Measurements from ENCODE around the gene SLC29A4. TPM values are rescaled to one million over a fixed set of nuclear protein-coding genes. Genes with fewer than 3 reads are reported as not detected.
"Not testable (repeated sequence)": the region's sequence is repeated elsewhere in the genome, so short reads cannot be mapped to it uniquely, and the experiment has no call there.

Gene SLC29A4
- polyA plus RNA-seq, 3 donors, result 0.21 to 0.29 (median 0.26) TPM

GRCh38 chr7:5314864-5315263 lies 32.1 kb downstream of the SLC29A4 start:
- H3K27ac Mint-ChIP-seq, result no peak overlapping the region
- peaks cover 68 to 98% of the 10 kb centered on the region in 2 donors for H3K36me3 Mint-ChIP-seq
- 98% methylated on average over 13 of the region's 19 CpGs for WGBS (ENCODE audit: insufficient coverage)

GRCh38 chr7:5315761-5316160 lies 33.0 kb downstream of the SLC29A4 start:
- Histone ChIP-seq H2AFZ (ENCODE audit: insufficient read depth, low read depth, low read length, poor library complexity, severe bottlenecking) (no peak overlapping the region), H3K27ac (ENCODE audit: low read depth in 1 of 2, low read length in 2 of 2) (no peak overlapping the region), H3K36me3 (replicated peaks in 1 of 2; ENCODE audit: control insufficient read depth in 1 of 2, insufficient read depth in 2 of 2, low read length in 2 of 2) (peaks cover 72 to 94% of the 10 kb centered on the region in 2 donors), H3K27me3 (ENCODE audit: control insufficient read depth in 2 of 2, insufficient read depth in 2 of 2, low read length in 2 of 2) (no peaks in the 10 kb centered on the region), H3K9ac (ENCODE audit: insufficient read depth, low read length, poor library complexity, severe bottlenecking) (no peak overlapping the region), H4K20me1 (ENCODE audit: insufficient read depth, low read length) (peaks cover 23% of the 10 kb centered on the region), H3K9me3 (replicated peaks in 1 of 2; ENCODE audit: control insufficient read depth in 1 of 2, insufficient read depth in 1 of 2, low read length in 2 of 2) (peaks cover 0 to 5% of the 10 kb centered on the region in 2 donors), H3K4me1 (ENCODE audit: control insufficient read depth in 1 of 2, insufficient read depth in 2 of 2, low read length in 2 of 2) (no peaks in the 10 kb centered on the region), H3K79me2 (ENCODE audit: insufficient read depth, low read length) (no peaks in the 10 kb centered on the region), H3K4me2 (replicated peaks; ENCODE audit: extremely low read depth, low read length, poor library complexity, severe bottlenecking) (no peak overlapping the region), H3K4me3 (replicated peaks in 1 of 3; ENCODE audit: low read depth in 2 of 3, low read length in 3 of 3) (no peak overlapping the region)
- no peak for TF ChIP-seq CTCF (IDR thresholded peaks at IDR 0.05)
- H3K27ac Mint-ChIP-seq, result peak overlapping the region in 1 of 7 donors; percentile 74
- peaks cover 0 to 14% (median 7%) of the 10 kb centered on the region in 7 donors for H3K9me3 Mint-ChIP-seq
- DNase-seq, result no peak
- H3K4me1 Mint-ChIP-seq, result no peaks in the 10 kb centered on the region
- no peak overlapping the region for H3K4me3 Mint-ChIP-seq
- no peaks in the 10 kb centered on the region for H3K27me3 Mint-ChIP-seq (ENCODE audit: low read depth in 3 of 3)
- peaks cover 71 to 98% of the 10 kb centered on the region in 2 donors for H3K36me3 Mint-ChIP-seq
- intact Hi-C loops (cut with micrococcal nuclease), result no loop called here
- WGBS (ENCODE audit: insufficient coverage), result 98% methylated on average over 11 of the region's 14 CpGs

More at GRCh38 chr7:5314864-5315263, 32.1 kb downstream of the SLC29A4 start:
- Histone ChIP-seq H3K27me3 (ENCODE audit: control insufficient read depth in 2 of 2, insufficient read depth in 2 of 2, low read length in 2 of 2) (no peaks in the 10 kb centered on the region), H3K36me3 (replicated peaks in 1 of 2; ENCODE audit: control insufficient read depth in 1 of 2, insufficient read depth in 2 of 2, low read length in 2 of 2) (peaks cover 66 to 90% of the 10 kb centered on the region in 2 donors), H3K27ac (ENCODE audit: low read depth in 1 of 2, low read length in 2 of 2) (no peak overlapping the region), H3K79me2 (ENCODE audit: insufficient read depth, low read length) (no peaks in the 10 kb centered on the region), H3K4me3 (replicated peaks in 1 of 3; ENCODE audit: low read depth in 2 of 3, low read length in 3 of 3) (no peak overlapping the region), H3K9ac (ENCODE audit: insufficient read depth, low read length, poor library complexity, severe bottlenecking) (no peak overlapping the region), H3K4me2 (replicated peaks; ENCODE audit: extremely low read depth, low read length, poor library complexity, severe bottlenecking) (no peak overlapping the region), H2AFZ (ENCODE audit: insufficient read depth, low read depth, low read length, poor library complexity, severe bottlenecking) (no peak overlapping the region), H3K9me3 (replicated peaks in 1 of 2; ENCODE audit: control insufficient read depth in 1 of 2, insufficient read depth in 1 of 2, low read length in 2 of 2) (peaks cover 0 to 5% of the 10 kb centered on the region in 2 donors), H3K4me1 (ENCODE audit: control insufficient read depth in 1 of 2, insufficient read depth in 2 of 2, low read length in 2 of 2) (no peaks in the 10 kb centered on the region), H4K20me1 (ENCODE audit: insufficient read depth, low read length) (peaks cover 22% of the 10 kb centered on the region)
- H3K4me3 Mint-ChIP-seq, result no peak overlapping the region
- TF ChIP-seq CTCF (IDR thresholded peaks at IDR 0.05), result no peak
- intact Hi-C loops (cut with micrococcal nuclease), result no loop called here
- peaks cover 0 to 9% (median 5%) of the 10 kb centered on the region in 7 donors for H3K9me3 Mint-ChIP-seq
- no peaks in the 10 kb centered on the region for H3K4me1 Mint-ChIP-seq
- H3K27me3 Mint-ChIP-seq (ENCODE audit: low read depth in 3 of 3), result no peaks in the 10 kb centered on the region
- DNase-seq, result no peak

- peak overlapping the region in 2 of 7 donors; percentile 15 to 59 for H3K27ac Mint-ChIP-seq
- Histone ChIP-seq H3K36me3 (replicated peaks in 1 of 2; ENCODE audit: control insufficient read depth in 1 of 2, insufficient read depth in 2 of 2, low read length in 2 of 2) (peaks cover 77 to 95% of the 10 kb centered on the region in 2 donors), H4K20me1 (ENCODE audit: insufficient read depth, low read length) (peaks cover 34% of the 10 kb centered on the region)
- H3K79me2 ChIP-seq (ENCODE audit: insufficient read depth, low read length); H3K4me3 ChIP-seq (replicated peaks in 1 of 3; ENCODE audit: low read depth in 2 of 3, low read length in 3 of 3); H3K27me3 ChIP-seq (ENCODE audit: control insufficient read depth in 2 of 2, insufficient read depth in 2 of 2, low read length in 2 of 2); H3K27ac ChIP-seq (ENCODE audit: low read depth in 1 of 2, low read length in 2 of 2); H3K9me3 ChIP-seq (replicated peaks in 1 of 2; ENCODE audit: control insufficient read depth in 1 of 2, insufficient read depth in 1 of 2, low read length in 2 of 2); H3K9ac ChIP-seq (ENCODE audit: insufficient read depth, low read length, poor library complexity, severe bottlenecking); H3K4me2 ChIP-seq (replicated peaks; ENCODE audit: extremely low read depth, low read length, poor library complexity, severe bottlenecking); intact Hi-C loops (cut with micrococcal nuclease); H3K4me1 ChIP-seq (ENCODE audit: control insufficient read depth in 1 of 2, insufficient read depth in 2 of 2, low read length in 2 of 2); DNase-seq; H2AFZ ChIP-seq (ENCODE audit: insufficient read depth, low read depth, low read length, poor library complexity, severe bottlenecking); H3K27me3 Mint-ChIP-seq (ENCODE audit: low read depth in 3 of 3); H3K4me1 Mint-ChIP-seq; H3K4me3 Mint-ChIP-seq: not testable (repeated sequence)
- H3K9me3 Mint-ChIP-seq, result peaks cover 5 to 23% (median 11%) of the 10 kb centered on the region in 7 donors
- no CpG with 5 or more reads among the region's 5 CpGs for WGBS (ENCODE audit: insufficient coverage)
- peaks cover 73 to 99% of the 10 kb centered on the region in 2 donors for H3K36me3 Mint-ChIP-seq
These were observed 35.9 kb downstream of the SLC29A4 start for GRCh38 chr7:5318613-5319012.
